HK-2 (cell line): ENCODE results near the gene SLC37A1.
"Not testable (repeated sequence)": the region's sequence is repeated elsewhere in the genome, so short reads cannot be mapped to it uniquely, and the experiment has no call there.

Source experiments
- DNase-seq: peaks from one replicate; pipeline ENCODE4 v3.0.0-alpha.2; 2018; ENCODE audit not compliant: unreplicated experiment

Gene SLC37A1

DNA sequence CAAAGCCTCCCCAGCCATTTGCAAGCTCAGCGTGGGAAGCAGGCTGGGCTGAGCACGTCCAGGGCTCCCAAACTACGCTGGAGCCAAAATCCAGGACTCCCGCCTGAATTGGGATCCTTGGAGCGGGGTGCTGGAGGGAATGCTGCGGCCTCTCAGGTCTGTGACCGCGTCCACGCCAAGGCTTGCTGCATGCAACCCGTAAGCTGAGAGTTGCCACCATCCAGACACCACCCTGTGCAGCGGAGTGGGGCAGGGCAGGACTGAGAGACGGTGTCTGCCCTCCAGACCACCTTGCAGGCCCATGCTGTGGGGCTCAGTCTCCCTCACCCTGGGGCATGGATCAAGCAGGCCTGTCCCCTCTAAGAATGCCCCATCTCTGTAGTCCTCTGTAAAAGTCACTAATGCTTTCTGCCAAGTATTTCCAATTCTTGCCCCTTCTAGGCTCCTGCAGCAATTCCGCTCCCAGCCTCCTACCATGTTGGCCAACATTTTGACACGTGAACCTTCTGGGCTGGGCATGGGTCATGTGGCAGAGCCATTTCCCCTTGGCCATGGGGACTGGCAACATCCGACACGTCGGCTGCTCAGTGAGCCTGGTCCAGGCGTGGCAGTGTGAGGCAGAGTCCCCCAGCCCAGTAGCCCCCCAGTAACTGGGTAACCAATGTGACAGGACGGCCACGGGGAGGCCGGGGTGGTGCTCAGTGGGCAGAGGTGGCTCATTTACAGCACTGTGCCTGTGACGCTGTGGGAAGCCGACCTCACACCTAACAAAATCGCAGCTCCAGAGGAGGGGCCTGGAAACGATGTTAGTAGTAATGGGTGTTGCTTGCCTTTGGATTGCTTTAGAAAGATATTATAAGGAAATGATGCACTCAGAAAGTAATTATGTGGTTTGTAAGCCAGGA is 81.9 kb downstream of the SLC37A1 start:
- DNase-seq = no peak

GRCh38 chr21:42596657-42597056 is 83.0 kb downstream of the SLC37A1 start:
- no peak for DNase-seq

GRCh38 chr21:42597487-42598158 is 84.0 kb downstream of the SLC37A1 start:
- no peak for DNase-seq

DNA sequence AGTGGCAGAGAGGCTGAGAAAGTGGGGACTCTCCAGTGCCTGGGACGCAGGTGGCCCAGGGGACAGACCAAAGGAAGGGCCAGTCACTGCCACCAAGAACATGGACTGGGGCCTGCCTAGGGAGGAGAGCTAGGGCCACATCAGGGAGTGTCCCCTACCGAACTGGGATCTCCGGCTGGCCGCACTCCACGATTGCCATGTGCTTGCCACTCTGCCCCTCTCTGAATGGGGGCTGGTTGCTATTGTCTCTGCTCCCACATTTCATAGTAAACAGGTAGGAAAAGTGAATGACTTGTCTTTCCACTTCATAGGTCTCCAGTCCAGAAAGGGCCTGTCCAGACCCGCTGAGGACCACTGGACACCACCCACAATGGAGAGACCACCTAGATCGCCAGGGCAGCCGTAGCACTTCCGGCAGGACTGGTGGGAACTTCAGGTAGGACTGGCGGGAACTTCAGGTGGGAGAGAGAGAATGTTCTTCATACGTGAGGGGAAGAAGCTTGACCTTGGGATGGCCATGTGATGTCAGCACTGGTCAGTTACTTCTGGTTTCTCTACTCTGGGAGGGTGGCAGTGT is 84.6 kb downstream of the SLC37A1 start:
- no peak for DNase-seq

DNA sequence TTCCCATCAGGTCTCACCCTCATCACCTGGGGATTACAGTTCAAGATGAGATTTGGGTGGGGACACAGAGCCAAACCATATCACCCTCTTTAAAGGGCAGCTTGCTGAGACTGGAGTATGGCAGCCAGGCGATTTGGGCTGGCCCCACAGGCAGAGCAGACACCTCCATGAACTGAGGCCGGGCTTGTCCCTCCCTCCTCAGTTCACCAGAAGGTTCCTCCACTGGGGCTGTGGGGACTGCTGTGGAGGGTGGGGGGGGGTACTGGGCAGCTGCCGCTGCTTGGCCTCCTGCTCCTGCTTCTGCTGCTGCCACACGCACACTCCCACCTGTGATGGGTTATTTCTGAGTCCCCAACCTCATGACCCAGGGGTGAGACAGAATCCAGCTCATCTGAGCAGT is 85.8 kb downstream of the SLC37A1 start:
- no peak for DNase-seq

GRCh38 chr21:42599962-42600361 is 86.3 kb downstream of the SLC37A1 start:
- no peak for DNase-seq

DNA sequence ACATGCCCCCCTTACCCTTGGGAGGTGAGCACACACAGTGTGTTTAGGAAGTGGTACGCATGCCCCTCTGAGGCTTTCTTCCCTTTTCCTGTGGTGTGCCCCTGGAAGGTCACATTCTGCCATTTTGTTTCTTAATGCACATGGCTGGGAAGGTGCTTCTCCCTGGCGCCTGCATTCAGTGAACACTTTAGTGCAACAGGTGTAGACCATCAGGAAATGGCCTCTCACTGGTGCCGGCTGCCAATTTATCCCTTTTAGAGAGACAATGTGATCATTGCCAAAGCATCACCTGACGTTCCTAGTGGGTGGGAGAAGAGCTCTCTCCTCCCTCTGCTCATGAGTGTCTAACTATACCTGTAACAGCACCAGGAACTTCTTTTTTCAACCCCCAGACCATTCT is 88.0 kb downstream of the SLC37A1 start:
- DNase-seq = no peak

- no peak for DNase-seq
Observed at GRCh38 chr21:42607102-42607501, 93.5 kb downstream of the SLC37A1 start.

DNA sequence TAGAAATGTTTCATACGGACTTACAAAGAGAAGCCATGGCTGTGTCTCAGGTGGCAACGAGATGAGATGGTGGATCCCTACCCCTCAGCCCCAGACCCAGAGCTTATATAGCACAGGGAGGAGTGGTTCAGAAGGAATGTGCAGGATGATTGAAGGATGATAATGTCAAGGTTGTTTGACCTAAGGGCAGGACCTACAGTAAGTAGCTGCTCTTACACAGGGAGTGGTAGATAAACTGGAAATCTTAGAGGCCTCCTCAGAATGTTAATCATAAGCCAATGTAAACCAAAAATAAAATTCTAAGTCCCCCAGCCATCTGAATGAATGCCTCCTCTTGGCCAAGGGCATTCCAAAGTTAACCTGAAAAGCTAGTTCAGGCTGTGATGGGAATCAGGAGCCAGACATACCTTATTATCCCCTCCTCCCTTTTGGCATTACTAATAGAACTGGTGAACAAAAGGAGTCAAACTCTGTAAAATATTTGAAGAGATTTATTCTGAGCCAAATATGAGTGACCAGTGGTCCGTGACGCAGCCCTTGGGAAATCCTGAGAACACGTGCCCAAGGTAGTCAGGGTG is 94.0 kb downstream of the SLC37A1 start:
- peak; percentile 3 for DNase-seq

DNA sequence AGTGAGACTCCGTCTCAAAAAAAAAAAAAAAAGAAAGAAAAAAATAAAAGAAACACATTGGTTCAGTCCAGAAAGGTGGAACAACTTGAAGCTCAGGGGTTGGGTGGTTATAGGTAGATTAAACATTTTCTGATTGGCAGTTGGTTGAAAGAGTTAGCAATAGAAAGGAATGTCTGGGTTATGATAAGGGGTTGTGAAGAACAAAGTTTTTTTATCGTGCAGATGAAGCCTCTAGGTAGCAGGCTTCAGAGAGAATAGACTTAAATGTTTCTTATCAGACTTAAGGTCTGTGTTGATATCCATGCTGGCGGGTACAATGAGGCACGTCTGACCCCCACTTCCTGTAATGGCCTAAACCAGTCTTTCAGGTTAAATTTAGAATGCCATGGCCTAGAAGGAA is 94.8 kb downstream of the SLC37A1 start:
- DNase-seq = no peak

DNA sequence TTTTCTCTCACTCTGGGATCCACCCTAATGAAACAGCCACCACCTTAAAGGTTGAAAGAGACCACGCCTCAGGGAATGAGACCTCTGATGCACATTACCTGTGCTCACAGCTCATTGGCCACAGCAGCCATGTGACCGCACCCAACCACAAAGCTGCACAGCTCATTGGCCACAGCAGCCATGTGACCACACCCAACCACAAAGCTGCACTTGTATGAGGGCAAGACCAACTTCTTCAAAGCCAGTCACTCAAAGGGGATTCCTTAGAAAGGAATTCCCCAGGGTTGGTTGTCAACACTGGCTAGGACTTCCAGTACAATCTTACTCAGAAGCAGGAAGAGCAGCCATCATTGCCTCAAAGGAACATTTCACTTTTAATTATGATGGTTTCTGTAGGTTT is 96.2 kb downstream of the SLC37A1 start:
- no peak for DNase-seq

DNA sequence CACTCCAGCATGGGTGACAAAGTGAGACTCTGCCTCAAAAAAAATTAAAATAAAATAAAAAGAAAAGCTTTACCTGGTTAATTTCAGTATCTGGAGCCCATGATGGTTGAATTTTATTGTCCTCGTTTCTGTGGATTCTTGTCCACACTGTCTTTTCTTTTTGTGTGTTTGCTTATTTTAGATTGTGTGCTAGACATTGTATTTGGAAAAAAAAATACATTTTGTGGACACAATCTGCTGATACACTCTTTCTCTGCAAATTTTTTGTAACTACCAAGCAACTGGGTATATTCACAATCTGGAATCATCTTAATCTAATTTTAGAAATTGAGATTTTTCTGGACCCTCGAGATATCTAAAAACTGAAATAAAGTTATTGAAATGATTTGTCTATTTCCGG is 98.2 kb downstream of the SLC37A1 start:
- no peak for DNase-seq

DNA sequence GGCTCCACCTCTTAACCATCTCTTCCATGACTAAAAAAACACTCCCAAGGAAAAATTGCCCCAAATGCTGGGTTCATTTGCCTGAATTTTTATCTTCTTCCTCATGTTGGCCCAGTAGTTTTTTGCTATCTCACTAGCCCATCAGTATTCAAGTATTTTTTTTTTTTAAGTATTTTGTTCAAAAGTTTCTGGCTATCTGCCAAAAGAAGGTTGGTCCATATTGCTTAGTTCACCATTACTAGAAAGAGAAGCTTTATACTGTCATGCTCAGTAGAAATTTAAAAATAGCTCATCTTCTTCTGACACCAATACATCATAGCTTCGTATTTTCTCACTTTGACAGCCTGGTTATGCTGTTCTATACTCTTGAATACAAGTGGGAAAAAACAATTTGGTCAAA is 98.7 kb downstream of the SLC37A1 start:
- DNase-seq = no peak

DNA sequence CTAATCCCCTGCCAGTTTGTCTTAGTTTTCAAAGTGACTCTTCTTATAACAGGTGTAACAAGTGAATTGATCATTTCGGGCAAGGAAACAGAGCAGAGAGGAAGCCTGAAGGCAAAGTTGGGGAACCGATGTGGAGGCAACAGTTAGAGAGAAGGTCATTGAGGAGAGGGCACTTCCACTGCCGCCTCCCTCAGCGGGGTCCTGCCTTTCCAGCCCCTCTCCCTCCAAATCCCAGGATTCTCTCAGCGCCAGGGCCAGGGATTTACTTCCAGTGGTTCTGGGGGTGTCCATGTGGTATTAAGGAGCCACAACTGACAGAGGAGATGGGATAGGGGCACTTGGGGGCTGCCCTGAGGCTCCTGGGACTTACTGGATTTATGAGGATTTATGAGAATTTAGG is 100.1 kb downstream of the SLC37A1 start:
- no peak for DNase-seq

DNA sequence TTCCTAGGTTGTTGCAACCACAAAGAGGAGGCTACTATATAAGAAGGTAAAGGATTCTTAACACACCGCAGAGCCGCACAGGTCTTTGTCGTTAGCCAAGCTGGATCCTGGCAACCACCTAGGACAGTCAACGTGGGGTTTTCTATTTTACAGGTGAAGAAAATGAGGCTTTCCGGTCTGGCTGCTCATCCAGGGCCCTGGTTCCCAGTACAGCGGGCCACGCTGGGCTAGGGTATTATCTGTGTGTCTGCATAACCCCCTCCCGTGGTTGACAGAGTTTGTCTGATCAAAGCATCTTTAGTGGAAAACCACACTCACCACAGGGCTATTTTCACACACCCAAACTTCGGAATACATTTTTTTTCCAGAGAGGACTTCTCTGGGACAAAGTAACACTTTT is 100.7 kb downstream of the SLC37A1 start:
- DNase-seq = no peak

DNA sequence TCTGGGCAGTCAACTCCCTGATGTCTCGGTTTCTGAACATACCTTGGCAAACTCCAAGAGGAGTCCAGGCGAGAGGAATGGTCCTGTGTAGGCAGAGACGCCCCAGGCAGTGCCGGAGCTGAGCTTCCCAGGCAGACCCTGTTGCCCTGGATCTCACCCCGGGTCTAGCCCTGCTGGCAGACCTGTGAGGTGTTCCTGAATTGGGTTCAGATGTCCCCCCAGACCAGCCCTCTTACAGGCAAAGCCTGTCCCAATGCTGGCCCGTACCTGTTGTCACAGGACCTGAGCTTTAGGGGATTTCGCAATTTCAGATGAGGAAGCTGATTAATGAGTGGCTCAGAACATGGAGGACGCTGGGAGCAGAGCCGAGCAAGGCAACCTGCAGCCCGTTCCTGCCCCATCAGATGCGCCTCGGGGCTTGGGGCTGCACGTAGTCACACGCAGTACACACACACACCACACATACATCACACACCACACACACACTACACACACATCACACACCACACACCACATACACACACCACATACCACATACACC is 101.2 kb downstream of the SLC37A1 start:
- DNase-seq = peak; percentile 15

DNA sequence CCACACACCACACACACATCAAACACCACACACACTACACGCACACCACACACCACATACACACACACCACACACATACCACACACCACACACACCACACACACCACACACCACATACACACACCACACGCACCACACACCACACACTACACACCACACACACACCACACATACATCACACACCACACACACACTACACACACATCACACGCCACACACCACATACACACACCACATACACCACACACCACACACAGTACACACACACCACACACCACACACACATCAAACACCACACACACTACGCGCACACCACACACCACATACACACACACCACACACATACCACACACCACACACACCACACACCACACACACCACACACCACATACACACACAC is 101.7 kb downstream of the SLC37A1 start:
- DNase-seq = not testable (repeated sequence)

- no peak for DNase-seq
Observed at GRCh38 chr21:42615924-42616323, 102.3 kb downstream of the SLC37A1 start.

DNA sequence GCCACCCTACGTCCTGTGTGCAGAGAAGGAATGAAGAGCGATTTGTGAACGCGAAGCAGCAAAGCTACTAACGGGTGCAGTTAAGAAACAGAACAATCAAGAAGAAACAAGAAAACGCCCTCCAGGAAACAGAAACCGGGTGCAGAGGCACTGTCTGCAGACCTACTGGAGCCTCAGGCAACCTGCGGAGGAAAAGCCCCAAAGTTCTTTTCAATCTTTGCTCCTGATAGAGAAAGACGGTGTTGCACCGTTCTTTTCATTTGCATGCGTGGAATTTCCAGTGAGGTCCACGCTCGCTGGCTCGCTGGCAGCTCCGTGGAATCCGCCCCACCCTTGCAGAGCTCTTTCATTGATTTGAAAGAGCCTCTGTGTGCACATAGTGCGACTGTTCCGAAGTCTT is 102.8 kb downstream of the SLC37A1 start:
- DNase-seq = no peak

DNA sequence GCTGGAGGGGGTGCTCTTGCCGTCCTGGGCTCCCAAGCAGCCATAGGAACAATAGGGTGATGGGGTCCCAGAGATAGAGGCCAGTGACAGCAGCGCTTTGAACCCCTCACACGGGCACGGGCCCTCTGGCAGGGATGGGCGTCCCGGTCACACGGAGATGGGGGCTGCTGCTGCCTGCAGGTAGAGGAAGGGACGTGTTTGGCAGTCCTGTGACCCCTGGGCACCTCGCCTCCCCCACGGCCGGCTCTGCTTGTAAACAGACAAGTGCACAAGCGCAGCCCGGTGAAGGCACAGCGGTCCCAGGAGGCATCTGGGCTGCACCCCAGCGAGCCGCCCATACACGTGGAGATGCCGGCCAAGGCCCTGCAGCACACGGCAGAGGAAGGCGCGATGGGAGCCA is 103.3 kb downstream of the SLC37A1 start:
- no peak for DNase-seq

DNA sequence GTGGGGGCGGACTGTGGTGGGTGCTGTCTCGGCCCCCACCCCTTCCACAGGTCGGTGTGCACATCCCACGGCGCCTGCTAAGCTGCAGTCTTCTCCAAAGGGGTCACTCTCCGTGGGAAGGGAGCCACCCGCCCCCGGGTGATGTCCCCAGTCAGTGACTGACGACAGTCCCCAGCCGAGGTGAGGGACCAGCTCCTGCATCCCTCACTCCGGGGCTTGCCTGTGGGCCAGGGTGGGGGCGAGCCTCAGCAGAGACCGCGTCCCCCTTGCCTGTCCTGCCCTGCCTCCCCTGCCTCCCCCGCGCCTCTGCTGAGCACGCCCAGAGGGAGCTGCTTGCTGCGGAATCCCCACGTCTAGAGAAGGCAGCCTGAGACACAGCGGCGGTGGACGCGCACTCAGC is 103.8 kb downstream of the SLC37A1 start:
- no peak for DNase-seq

DNA sequence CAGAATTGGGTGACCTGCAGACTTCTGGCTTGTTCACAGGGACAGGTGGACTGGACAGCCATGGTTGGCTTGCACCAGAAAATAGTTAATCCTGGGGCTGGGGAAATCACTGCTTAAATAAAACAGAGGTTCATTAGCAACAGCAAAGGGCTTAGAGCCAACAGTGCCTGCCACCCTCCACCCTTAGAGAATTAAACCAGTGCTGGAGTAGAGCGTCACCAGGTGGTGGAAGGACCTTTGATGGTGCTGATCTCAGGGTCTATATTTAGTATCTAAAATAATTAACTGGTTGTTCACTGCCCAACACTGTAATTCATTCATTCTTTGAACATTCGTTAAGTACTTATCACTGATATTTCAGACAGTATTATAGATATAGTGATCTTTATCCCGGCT is 105.1 kb downstream of the SLC37A1 start:
- DNase-seq = no peak
